ENCODE results near the gene CROCC2. TPM values are rescaled to one million over a fixed set of nuclear protein-coding genes. Genes with fewer than 3 reads are reported as not detected.

CROCC2 gene
- total and polyA plus RNA-seq, 2 of the 13 experiments (the other 11 are each of a cell fraction or from before 2014, with no cell fraction given): not detected

DNA sequence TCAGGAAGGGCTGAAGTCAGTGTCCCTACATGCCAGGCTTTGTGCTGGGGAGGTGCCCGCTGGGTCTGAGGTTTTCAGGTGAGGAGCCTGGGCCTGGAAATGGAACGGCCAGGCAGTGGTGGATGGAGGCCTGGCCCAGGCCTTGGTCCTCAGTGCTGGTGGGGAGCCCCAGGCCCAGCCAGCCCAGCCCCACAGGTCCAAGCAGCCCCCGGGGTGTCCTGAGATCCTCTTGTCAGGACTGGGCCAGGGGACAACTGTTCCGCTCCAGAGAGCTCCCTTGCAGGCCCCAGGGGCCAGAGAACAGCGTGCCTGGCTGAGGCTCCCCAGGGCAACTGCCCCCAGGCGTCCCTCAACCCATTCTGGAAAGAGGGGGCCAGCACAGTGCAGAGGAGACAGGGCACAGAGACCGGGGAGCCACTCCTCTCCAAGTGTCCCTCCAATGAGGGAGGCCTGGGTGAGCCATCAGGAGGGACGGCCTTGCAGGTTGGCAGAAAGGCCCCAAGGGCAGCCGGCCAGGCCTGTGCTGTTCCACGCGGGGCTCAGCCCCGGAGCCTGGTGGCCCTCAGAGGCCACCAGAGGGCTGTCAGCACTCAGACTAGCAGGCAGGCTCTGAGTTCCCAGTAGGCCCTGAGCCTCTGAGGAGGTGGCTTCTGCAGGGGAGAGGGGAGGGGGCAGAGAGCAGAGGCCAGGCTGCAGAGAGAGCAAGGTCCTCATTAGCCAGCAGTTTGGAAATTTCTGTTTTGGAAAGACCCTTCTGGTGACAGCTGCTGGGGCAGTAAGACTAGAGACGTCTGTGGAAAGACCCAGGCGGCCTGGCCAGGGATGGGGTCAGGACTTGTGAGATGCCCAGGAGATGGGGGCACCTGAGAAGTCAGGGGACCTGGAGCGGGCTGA, 62.8 kb downstream of the CROCC2 start (continued):
- TF ChIP-seq RORA (CRISPR knock-in tag; IDR thresholded peaks at IDR 0.05) (no peak), MTF2 (CRISPR knock-in tag; IDR thresholded peaks at IDR 0.05; ENCODE audit: borderline replicate concordance) (peak; percentile 49; the same call in 1 of the 2 replicates), SMC3 (IDR thresholded peaks at IDR 0.05; ENCODE audit: low read length) (no peak), SNRNP70 (IDR thresholded peaks at IDR 0.05; ENCODE audit: low read depth, low read length) (no peak), ZKSCAN8 (CRISPR knock-in tag; IDR thresholded peaks at IDR 0.05; ENCODE audit: borderline replicate concordance) (no peak), DMAP1 (CRISPR knock-in tag; IDR thresholded peaks at IDR 0.05) (peak; percentile 59; the same call in 1 of the 2 replicates), HMGXB3 (CRISPR knock-in tag; IDR thresholded peaks at IDR 0.05; ENCODE audit: borderline replicate concordance) (no peak), ZNF646 (CRISPR knock-in tag; IDR thresholded peaks at IDR 0.05) (no peak), ZKSCAN5 (CRISPR knock-in tag; IDR thresholded peaks at IDR 0.05) (0 out of 2 replicates have a peak, but pooled peaks have one; percentile 44), MAX (IDR thresholded peaks at IDR 0.05) (peak; percentile 63), ZNF468 (CRISPR knock-in tag; IDR thresholded peaks at IDR 0.05) (no peak), TMF1 (CRISPR knock-in tag; IDR thresholded peaks at IDR 0.05; ENCODE audit: low read depth) (no peak), TAF15 (IDR thresholded peaks at IDR 0.05; ENCODE audit: low read depth, low read length, poor library complexity, severe bottlenecking) (no peak)
- TF ChIP-seq, protein P1, sequence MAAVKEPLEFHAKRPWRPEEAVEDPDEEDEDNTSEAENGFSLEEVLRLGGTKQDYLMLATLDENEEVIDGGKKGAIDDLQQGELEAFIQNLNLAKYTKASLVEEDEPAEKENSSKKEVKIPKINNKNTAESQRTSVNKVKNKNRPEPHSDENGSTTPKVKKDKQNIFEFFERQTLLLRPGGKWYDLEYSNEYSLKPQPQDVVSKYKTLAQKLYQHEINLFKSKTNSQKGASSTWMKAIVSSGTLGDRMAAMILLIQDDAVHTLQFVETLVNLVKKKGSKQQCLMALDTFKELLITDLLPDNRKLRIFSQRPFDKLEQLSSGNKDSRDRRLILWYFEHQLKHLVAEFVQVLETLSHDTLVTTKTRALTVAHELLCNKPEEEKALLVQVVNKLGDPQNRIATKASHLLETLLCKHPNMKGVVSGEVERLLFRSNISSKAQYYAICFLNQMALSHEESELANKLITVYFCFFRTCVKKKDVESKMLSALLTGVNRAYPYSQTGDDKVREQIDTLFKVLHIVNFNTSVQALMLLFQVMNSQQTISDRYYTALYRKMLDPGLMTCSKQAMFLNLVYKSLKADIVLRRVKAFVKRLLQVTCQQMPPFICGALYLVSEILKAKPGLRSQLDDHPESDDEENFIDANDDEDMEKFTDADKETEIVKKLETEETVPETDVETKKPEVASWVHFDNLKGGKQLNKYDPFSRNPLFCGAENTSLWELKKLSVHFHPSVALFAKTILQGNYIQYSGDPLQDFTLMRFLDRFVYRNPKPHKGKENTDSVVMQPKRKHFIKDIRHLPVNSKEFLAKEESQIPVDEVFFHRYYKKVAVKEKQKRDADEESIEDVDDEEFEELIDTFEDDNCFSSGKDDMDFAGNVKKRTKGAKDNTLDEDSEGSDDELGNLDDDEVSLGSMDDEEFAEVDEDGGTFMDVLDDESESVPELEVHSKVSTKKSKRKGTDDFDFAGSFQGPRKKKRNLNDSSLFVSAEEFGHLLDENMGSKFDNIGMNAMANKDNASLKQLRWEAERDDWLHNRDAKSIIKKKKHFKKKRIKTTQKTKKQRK (IDR thresholded peaks at IDR 0.05; ENCODE audit: low read length): no peak

All from HepG2 (cell line).